ENCODE measurements around the gene KCNA5. TPM values are rescaled to one million over a fixed set of nuclear protein-coding genes. Genes with fewer than 3 reads are reported as not detected.

Gene KCNA5
- polyA plus RNA-seq, 1 donor (not counting 4 experiments of a cell fraction or from before 2014, with no cell fraction given), result not detected

DNA sequence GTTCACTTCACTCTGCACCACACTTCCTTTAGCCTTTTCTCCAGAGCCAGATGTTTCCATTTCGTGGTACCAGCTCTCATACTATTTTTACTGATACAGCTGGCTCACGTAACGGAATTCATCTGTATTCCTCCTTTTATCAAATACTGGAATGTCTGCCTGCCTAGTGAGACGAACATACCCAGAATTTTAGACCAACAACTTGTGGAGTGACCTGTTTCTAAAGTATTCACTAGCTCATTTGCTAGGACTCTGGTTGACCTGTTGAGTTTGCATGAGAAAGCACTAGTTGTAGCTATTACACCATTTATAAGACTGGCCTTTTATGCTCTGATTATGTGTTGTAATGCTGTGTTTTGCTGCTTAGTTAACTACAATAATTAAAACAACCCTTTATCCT, 22.6 kb downstream of the KCNA5 start:
- Histone ChIP-seq H3K27me3 (ENCODE audit: control insufficient read depth, extremely low read depth, insufficient read depth, low read length) (peaks cover 4% of the 10 kb centered on the region), H3K9me3 (ENCODE audit: control insufficient read depth, low read depth, low read length) (no peaks in the 10 kb centered on the region), H4K20me1 (ENCODE audit: control insufficient read depth, extremely low read depth, insufficient read depth, low read length) (no peaks in the 10 kb centered on the region), H2AFZ (ENCODE audit: control insufficient read depth, low read length) (no peak overlapping the region), H3K36me3 (ENCODE audit: control insufficient read depth in 2 of 2, extremely low read depth in 1 of 2, insufficient read depth in 2 of 2, low read length in 2 of 2) (no peaks in the 10 kb centered on the region), H3K27ac (ENCODE audit: control insufficient read depth, insufficient read depth, low read length) (no peak overlapping the region), H3K79me2 (ENCODE audit: control insufficient read depth, insufficient read depth, low read length) (no peaks in the 10 kb centered on the region), H3K4me3 (ENCODE audit: control insufficient read depth in 2 of 3, extremely low read depth in 1 of 3, insufficient read depth in 2 of 3, low read depth in 1 of 3, low read length in 3 of 3) (no peak overlapping the region), H3K9ac (ENCODE audit: control insufficient read depth, extremely low read depth, insufficient read depth, low read length) (no peak overlapping the region), H3K4me1 (ENCODE audit: control insufficient read depth, extremely low read depth, insufficient read depth, low read length) (no peaks in the 10 kb centered on the region), H3K4me2 (ENCODE audit: control insufficient read depth, extremely low read depth, insufficient read depth, low read depth, low read length) (no peak overlapping the region), H3K9me1 (ENCODE audit: control insufficient read depth, extremely low read depth, insufficient read depth, low read length) (no peaks in the 10 kb centered on the region)
- DNase-seq (ENCODE audit: low read depth, low spot score), result no peak
- FAIRE-seq, result no peak
- dilution Hi-C loops (cut with MboI; ENCODE audit: extremely low pct_ligation_motif_present, low sequenced_read_pairs), result loop anchor here (10.0 kb wide), 1 partner anchor 429 kb away; no protein-coding TSS in a partner anchor
- TF ChIP-seq EZH2 (IDR thresholded peaks at IDR 0.05; ENCODE audit: low read length), result no peak
- TF ChIP-seq, protein P1, sequence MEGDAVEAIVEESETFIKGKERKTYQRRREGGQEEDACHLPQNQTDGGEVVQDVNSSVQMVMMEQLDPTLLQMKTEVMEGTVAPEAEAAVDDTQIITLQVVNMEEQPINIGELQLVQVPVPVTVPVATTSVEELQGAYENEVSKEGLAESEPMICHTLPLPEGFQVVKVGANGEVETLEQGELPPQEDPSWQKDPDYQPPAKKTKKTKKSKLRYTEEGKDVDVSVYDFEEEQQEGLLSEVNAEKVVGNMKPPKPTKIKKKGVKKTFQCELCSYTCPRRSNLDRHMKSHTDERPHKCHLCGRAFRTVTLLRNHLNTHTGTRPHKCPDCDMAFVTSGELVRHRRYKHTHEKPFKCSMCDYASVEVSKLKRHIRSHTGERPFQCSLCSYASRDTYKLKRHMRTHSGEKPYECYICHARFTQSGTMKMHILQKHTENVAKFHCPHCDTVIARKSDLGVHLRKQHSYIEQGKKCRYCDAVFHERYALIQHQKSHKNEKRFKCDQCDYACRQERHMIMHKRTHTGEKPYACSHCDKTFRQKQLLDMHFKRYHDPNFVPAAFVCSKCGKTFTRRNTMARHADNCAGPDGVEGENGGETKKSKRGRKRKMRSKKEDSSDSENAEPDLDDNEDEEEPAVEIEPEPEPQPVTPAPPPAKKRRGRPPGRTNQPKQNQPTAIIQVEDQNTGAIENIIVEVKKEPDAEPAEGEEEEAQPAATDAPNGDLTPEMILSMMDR (optimal IDR thresholded peaks at IDR 0.05 in 1 of 3, IDR thresholded peaks at IDR 0.05 in 1 of 3, conservative IDR thresholded peaks at IDR 0.05 in 1 of 3; ENCODE audit: extremely low read depth in 1 of 3, insufficient read depth in 2 of 3, low read length in 3 of 3), result no peak

DNA sequence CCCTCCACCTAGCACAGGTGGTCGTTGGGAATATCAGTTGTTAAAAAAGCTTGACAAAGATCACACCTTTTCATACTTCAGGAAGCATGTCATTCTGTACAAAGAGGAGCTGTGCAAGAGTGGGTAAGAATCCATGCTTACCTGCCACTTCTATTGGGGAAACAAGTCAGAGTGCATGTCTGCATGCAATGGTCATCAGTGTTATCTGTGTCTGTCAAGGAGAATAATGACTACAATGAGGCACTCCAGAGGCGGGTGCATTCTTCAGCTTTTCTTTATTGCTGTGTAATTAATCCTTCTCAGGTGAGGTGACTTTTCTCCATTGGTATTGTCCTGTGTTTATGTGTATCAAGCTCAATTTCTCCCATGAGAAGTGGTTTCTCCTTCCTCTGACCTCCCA, 24.4 kb downstream of the KCNA5 start:
- no peaks in the 10 kb centered on the region for H3K79me2 ChIP-seq (ENCODE audit: control insufficient read depth, insufficient read depth, low read length)
- no peaks in the 10 kb centered on the region for H3K27me3 ChIP-seq (ENCODE audit: control insufficient read depth, extremely low read depth, insufficient read depth, low read length)
- no peak for FAIRE-seq

More for the DNA sequence above, 24.4 kb downstream of the KCNA5 start:
- Histone ChIP-seq H3K9me3 (ENCODE audit: control insufficient read depth, low read depth, low read length) (no peaks in the 10 kb centered on the region), H3K4me1 (ENCODE audit: control insufficient read depth, extremely low read depth, insufficient read depth, low read length) (no peaks in the 10 kb centered on the region), H3K4me2 (ENCODE audit: control insufficient read depth, extremely low read depth, insufficient read depth, low read depth, low read length) (no peak overlapping the region), H3K4me3 (ENCODE audit: control insufficient read depth in 2 of 3, extremely low read depth in 1 of 3, insufficient read depth in 2 of 3, low read depth in 1 of 3, low read length in 3 of 3) (no peak overlapping the region), H2AFZ (ENCODE audit: control insufficient read depth, low read length) (no peak overlapping the region), H3K9ac (ENCODE audit: control insufficient read depth, extremely low read depth, insufficient read depth, low read length) (no peak overlapping the region), H4K20me1 (ENCODE audit: control insufficient read depth, extremely low read depth, insufficient read depth, low read length) (no peaks in the 10 kb centered on the region), H3K9me1 (ENCODE audit: control insufficient read depth, extremely low read depth, insufficient read depth, low read length) (no peaks in the 10 kb centered on the region), H3K36me3 (ENCODE audit: control insufficient read depth in 2 of 2, extremely low read depth in 1 of 2, insufficient read depth in 2 of 2, low read length in 2 of 2) (no peaks in the 10 kb centered on the region), H3K27ac (ENCODE audit: control insufficient read depth, insufficient read depth, low read length) (no peak overlapping the region)
- dilution Hi-C loops (cut with MboI; ENCODE audit: extremely low pct_ligation_motif_present, low sequenced_read_pairs), result loop anchor here (10.0 kb wide), 1 partner anchor 427 kb away; no protein-coding TSS in a partner anchor
- no peak for TF ChIP-seq EZH2 (IDR thresholded peaks at IDR 0.05; ENCODE audit: low read length)
- TF ChIP-seq, protein P1 (optimal IDR thresholded peaks at IDR 0.05 in 1 of 3, IDR thresholded peaks at IDR 0.05 in 1 of 3, conservative IDR thresholded peaks at IDR 0.05 in 1 of 3; ENCODE audit: extremely low read depth in 1 of 3, insufficient read depth in 2 of 3, low read length in 3 of 3), result no peak
- no peak for DNase-seq (ENCODE audit: low read depth, low spot score)

All from keratinocyte (primary cell).